Epidermal melanocyte (primary cell): ENCODE results near the gene CHAT.

Experiments
- DNase-seq: peaks from one replicate; pipeline ENCODE4 v3.0.0; 2011; ENCODE audit warnings: low spot score; ENCODE audit not compliant: insufficient read length

The CHAT gene

DNA sequence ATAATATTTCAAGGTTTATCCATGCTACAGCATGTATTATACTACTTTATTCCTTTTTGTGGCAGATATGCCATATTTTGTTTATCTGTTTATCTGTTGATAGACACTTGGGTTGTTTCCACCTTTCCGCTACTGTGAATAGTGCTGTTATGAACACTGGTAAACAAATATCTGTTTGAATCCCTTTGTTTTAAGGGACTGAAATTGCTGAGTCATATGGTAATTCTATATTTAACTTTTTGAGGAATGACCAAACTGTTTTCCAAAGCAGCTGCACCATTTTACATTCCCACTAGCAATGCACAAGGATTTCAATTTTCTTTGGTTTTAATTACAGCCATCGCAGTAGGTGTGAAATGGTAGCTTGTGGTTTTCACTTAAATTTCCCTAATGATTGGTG lies 69.0 kb downstream of the CHAT start:
- no peak for DNase-seq

DNA sequence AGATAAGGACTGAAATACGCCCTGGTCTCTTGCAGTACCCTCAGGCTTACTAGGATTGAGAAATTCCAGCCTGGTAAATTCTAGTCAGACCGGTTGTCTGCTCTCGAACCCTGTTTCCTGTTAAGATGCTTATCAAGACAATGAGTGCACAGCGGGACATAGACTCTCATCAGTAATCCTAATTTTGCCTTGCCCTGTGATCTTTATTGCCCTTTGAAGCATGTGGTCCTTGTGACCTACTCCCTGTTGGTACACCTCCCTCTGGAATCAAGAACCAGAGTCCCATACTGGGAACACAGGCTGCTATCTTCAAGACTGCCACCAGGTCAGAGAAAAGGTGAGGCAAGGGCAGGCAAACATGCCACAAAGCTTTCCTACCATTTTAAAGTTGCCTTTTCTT lies 72.8 kb downstream of the CHAT start:
- no peak for DNase-seq

- DNase-seq: no peak
Observed at GRCh38 chr10:49688261-49688846, 74.5 kb downstream of the CHAT start.

DNA sequence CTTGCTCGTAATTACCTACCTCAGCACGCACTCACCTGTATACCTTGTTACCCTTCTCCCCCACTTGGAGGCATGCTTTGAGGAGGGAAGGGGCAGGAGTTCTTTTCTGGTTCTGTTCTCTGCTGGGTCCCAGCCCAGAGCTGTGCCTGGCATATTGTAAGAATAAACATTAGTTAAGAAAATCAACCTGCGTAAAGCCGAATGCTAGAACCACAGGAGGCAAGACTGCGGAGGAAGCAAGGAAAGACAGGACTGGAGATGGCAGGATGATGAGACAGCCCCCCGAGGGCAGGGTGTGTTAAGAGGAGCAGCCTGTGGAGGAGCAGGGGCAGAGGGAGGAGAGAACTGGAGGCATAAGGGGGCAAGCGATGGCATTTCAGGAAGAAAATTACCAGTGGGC lies 75.1 kb downstream of the CHAT start:
- no peak for DNase-seq

GRCh38 chr10:49689882-49690510 lies 76.2 kb downstream of the CHAT start:
- no peak for DNase-seq

- DNase-seq: no peak
Observed at GRCh38 chr10:49690698-49691356, 77.0 kb downstream of the CHAT start.

DNA sequence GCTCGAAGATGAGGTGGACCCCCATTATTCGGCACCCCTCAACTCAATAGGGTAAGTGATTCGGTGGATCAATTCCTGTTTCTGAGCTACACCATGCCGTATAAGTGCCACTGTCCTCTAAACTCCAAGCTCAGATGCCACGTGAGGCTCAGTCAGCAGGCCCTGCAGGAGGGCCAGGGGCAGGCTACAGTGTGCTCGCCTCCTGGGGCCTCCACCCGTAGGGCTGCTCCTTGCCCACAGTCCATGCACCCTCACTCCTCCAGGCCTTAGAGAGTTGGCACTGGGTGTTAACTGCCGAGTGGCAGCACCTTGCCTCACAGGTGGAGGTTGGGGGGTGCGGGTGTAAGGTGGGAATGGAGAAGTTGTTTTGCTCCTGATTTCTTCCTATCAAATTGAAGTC lies 77.8 kb downstream of the CHAT start:
- no peak for DNase-seq

DNA sequence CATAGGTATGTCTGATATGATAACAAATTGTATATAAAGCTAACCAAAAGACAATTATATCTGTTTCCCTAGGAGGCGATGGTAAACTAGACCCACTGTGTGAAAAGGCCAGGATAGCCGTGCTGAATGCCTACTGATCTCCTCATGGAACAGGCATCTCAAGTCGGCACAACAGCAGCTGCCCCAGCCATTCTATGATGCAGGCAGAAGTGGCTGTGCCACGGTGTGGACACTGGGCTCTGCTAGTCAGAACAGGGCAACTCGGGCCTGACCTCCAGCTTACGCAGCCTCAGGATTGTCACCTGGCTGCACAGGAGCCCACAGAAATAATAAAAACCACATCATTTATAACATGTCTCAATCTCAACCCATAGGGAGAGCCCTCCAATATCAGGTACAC lies 80.6 kb downstream of the CHAT start:
- no peak for DNase-seq

DNA sequence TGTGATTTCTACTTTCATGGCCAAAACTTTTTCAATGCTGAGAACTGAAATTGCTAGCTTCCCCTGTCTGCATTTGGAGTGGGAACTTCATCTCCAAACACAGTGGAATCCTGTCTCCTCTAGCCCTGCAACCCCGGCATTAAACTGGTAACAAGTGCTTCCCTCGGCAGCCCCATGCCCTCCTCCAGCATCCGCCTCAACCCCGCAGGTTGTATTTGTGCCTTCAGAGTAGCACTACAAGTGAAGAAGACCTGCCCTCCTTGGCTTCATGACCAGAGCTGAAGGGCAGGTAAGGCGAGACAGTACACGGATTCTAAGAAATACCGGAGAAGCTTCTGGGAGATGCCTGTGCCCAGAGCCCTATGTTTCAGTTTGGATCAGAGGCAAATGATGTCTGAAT lies 82.5 kb downstream of the CHAT start:
- no peak for DNase-seq

DNA sequence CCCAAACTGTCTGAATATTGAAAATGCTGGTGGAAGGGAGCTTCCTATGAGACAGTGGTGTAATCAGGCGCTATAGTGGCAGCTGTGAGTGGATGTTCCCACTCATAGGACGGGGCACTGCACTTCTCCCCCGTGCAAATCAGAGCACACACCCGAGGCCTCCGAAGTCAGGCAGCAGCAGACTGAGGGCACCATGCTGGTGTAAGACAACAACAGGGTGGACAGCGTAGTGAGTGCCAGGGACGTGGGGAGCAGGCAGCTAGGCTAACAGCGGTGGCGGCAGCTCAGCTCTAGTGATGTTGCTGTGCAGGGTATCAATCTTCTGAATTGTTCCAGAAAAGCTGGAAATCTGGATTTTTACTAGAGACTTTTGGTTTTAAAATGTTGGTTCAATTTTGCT lies 84.8 kb downstream of the CHAT start:
- DNase-seq: no peak

- DNase-seq: no peak
Observed at GRCh38 chr10:49700211-49700610, 86.4 kb downstream of the CHAT start.

GRCh38 chr10:49700997-49701396 lies 87.2 kb downstream of the CHAT start:
- DNase-seq: no peak

DNA sequence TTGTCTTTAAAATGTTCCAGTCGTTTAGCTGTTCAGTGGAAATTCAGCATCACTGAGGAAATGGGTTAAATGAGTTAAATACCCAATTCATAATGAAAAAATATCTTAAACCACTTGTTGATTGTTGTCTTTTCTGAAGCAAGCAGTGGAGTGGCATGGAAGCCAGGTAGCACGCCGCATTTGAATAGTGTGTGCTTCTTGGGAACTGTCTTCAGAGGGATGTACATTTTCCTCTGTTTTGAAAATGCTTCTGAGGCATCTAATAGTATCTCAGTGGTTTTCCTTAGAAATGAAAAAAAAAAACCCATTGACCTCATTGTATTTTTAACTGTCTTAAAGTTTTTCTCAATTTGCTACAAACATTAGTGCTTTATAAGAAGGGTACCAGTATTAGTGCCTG lies 93.7 kb downstream of the CHAT start:
- no peak for DNase-seq

DNA sequence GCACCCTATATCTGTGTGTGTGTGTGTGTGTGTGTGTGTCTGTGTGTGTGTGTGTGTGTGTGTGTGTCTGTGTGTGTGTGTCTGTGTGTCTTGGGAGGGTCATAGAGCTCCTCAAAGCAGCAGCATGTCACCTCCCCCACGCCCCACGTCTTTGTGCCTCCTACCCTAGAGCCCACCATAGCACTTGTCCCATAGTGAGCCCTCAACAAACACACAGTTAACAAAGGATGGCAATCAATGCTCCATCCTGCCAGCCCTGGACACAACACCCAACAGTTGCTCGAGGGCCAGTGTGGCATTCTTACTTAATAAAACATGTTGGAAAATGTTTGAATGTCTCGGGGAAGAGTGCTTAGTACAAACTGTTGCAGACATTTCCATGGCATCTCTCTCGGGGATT lies 96.1 kb downstream of the CHAT start:
- DNase-seq: no peak

DNA sequence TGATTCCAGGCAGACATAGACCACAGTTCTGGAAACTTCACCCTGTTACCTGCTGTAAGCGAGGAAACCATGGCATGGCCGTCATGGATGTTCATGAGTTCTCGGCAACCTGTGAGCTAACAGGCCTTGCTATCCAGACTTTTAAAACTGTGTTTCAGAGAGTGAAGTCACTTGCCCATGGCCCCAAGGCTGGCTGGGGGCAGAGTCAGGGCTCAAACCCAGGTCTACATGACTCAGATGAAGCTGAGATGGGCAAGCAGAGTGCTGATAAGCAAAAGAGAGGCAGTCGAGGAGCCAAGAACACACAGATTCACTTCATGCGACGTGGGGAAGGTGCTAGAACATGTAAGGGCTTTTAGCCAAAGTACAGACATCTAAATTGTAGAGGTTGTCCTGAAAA lies 97.1 kb downstream of the CHAT start:
- DNase-seq: no peak

DNA sequence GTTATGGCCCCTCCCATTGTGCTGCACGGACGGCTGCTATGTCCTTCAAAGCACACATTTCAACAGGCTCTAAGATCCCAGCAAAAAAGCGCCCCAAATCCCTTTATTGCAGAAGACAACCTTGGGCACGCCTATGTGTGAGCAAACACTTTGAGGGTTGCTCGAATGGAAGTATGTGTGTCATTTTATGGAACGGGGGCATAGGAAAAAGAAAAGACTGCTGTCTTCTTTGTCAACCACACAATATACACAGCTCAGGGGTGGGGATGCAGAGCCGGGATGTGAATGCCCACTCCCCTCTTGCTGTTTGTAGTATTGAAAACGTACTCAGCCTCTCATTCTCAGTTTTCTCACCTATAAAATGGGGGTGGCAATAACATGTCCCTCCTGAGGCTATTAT lies 97.6 kb downstream of the CHAT start:
- no peak for DNase-seq

- DNase-seq: no peak
Observed at GRCh38 chr10:49713266-49713665, 99.4 kb downstream of the CHAT start.
